Measurements from ENCODE around the gene HAGHL.

DNA sequence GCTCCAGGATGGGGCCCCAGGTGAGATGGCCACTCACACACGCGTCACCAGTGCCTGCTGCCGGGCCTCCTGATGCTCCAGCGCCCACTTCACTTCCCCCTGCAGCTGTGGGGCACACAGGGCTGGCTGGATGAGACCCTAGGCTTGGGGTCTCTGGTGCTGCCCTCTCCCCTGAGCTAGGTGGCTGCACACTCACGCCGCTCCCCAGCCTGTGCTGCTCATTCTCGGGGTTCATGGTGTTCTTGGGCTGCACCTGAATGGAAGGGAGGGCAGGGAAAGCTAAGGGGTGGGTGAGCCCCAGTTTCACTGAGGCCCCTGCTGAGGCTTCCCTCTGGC, 1.9 kb upstream of the HAGHL start:
- no peak for TF ChIP-seq CTCF (optimal IDR thresholded peaks at IDR 0.05 in 1 of 3, IDR thresholded peaks at IDR 0.05 in 1 of 3, conservative IDR thresholded peaks at IDR 0.05 in 1 of 3; ENCODE audit: extremely low read depth in 1 of 3, insufficient read depth in 2 of 3, low read length in 3 of 3)
- no peak for TF ChIP-seq EZH2 (IDR thresholded peaks at IDR 0.05; ENCODE audit: low read length)

Measured in keratinocyte (primary cell).